ENCODE results near the gene CCDC167.

The CCDC167 gene

DNA sequence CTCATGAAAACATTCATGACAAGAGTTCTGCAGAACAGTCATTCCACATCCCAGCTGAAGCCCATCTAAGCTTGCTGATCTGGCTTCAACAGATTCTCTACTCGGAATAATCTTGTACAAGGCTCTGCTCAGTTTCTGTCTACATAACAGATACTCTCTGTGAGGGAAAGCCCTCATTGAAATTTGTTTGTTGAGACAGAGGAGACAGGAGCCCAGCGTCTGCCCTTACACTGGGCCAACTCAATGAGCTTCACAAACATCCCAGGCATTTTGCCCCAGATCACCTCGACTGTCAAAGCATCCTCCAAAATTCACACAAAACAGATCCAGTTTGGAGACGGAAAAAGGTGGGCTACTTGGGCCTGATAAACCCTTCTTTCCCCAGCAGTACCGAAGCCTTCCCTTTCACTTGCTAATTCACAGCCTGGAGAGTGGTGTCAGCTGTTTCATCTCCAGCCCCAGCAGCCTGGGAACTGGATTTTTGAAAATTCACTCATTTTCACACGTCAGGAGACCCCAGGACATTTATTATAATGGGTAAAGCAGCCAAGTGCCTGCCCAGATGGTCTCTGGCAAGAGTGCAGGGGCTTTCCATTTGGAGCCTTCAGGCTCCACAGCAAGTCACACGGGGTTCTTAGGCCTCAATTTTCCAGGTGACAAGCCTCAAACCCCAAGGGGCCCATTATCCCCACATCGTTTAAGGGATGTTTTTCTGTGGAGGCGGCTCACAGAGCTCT is 7.3 kb downstream of the CCDC167 start:
- H3K36me3 ChIP-seq (ENCODE audit: control insufficient read depth, insufficient read depth, low read length), result no peaks in the 10 kb centered on the region
- H3K4me3 ChIP-seq (ENCODE audit: low read depth, low read length), result no peak overlapping the region
- H3K27ac ChIP-seq, result no peak overlapping the region
- no peak overlapping the region for H2AFZ ChIP-seq
- TF ChIP-seq, protein P1, sequence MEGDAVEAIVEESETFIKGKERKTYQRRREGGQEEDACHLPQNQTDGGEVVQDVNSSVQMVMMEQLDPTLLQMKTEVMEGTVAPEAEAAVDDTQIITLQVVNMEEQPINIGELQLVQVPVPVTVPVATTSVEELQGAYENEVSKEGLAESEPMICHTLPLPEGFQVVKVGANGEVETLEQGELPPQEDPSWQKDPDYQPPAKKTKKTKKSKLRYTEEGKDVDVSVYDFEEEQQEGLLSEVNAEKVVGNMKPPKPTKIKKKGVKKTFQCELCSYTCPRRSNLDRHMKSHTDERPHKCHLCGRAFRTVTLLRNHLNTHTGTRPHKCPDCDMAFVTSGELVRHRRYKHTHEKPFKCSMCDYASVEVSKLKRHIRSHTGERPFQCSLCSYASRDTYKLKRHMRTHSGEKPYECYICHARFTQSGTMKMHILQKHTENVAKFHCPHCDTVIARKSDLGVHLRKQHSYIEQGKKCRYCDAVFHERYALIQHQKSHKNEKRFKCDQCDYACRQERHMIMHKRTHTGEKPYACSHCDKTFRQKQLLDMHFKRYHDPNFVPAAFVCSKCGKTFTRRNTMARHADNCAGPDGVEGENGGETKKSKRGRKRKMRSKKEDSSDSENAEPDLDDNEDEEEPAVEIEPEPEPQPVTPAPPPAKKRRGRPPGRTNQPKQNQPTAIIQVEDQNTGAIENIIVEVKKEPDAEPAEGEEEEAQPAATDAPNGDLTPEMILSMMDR (IDR thresholded peaks at IDR 0.05), result no peak
- H3K4me1 ChIP-seq, result peaks cover 8% of the 10 kb centered on the region
- H3K9ac ChIP-seq, result no peak overlapping the region
- H3K9me3 ChIP-seq (ENCODE audit: control insufficient read depth, low read length), result no peaks in the 10 kb centered on the region
- no peak overlapping the region for H3K4me2 ChIP-seq (ENCODE audit: low read length)
- H3K79me2 ChIP-seq, result peaks cover 4% of the 10 kb centered on the region
- no peaks in the 10 kb centered on the region for H3K27me3 ChIP-seq (ENCODE audit: control insufficient read depth, insufficient read depth, low read length)

DNA sequence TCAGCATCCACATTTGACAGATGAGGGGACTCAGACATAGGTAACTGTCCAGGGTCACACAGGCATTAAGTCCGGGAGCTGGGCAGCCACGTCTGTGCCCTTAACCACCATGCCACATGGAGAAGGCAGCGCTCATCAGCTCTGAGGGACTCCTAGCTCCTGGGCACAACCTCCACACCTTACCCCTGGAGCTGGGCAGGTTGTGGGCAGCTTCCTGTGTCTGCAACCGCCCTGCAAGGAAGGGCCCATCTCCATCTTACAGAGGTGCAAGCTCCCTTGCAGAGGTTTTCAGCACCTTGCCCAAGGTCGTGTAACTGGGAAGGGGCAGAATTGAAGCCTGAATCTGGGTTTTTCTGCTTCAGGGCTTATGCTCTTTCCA is 7.9 kb downstream of the CCDC167 start:
- H3K27me3 ChIP-seq (ENCODE audit: control insufficient read depth, insufficient read depth, low read length), result no peaks in the 10 kb centered on the region
- no peaks in the 10 kb centered on the region for H3K9me3 ChIP-seq (ENCODE audit: control insufficient read depth, low read length)
- no peak overlapping the region for H3K4me3 ChIP-seq (ENCODE audit: low read depth, low read length)
- H2AFZ ChIP-seq, result no peak overlapping the region
- peaks cover under 1% of the 10 kb centered on the region for H3K79me2 ChIP-seq
- H3K36me3 ChIP-seq (ENCODE audit: control insufficient read depth, insufficient read depth, low read length), result no peaks in the 10 kb centered on the region
- H3K4me1 ChIP-seq, result peaks cover 8% of the 10 kb centered on the region
- H3K4me2 ChIP-seq (ENCODE audit: low read length), result no peak overlapping the region
- TF ChIP-seq, protein P1 (IDR thresholded peaks at IDR 0.05), result no peak
- H3K9ac ChIP-seq, result no peak overlapping the region
- no peak overlapping the region for H3K27ac ChIP-seq

DNA sequence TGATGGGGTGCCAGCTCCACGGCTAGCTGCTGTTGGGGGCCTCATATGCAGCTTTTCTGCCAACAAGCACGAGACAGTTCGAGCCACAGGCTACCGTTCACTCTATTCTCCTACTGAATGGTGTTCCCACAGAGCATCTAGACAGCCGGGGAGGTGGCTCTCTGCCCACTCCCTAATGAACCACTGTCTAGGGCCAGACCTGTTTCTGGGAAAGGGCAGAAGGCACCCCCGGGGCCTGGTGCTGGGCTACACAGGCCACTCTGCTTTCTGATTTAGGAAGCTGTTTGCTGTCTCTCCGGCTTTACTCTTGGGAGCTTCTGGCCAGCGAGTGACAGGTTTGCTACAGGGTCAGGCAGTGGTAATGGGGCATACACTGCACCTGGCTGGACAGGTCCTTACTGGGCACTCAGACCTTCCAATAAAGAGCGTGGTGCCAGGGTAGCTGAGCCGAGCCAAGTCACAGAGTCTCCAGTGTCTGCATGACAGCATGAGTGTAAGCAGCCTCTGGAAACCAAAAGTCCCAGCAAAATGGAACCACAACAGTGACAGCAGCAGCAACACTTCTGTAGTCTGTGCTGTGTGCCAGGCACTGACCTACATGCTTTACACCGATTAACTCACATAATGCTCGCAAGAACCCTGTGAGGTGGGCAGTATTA is 8.4 kb downstream of the CCDC167 start:
- no peak overlapping the region for H3K4me3 ChIP-seq (ENCODE audit: low read depth, low read length)
- no peak overlapping the region for H3K27ac ChIP-seq
- H2AFZ ChIP-seq, result no peak overlapping the region
- H3K9me3 ChIP-seq (ENCODE audit: control insufficient read depth, low read length), result no peaks in the 10 kb centered on the region
- peaks cover 8% of the 10 kb centered on the region for H3K4me1 ChIP-seq
- H3K27me3 ChIP-seq (ENCODE audit: control insufficient read depth, insufficient read depth, low read length), result no peaks in the 10 kb centered on the region
- no peak overlapping the region for H3K9ac ChIP-seq
- H3K79me2 ChIP-seq, result no peaks in the 10 kb centered on the region
- TF ChIP-seq, protein P1 (IDR thresholded peaks at IDR 0.05), result no peak
- H3K4me2 ChIP-seq (ENCODE audit: low read length), result no peak overlapping the region
- H3K36me3 ChIP-seq (ENCODE audit: control insufficient read depth, insufficient read depth, low read length), result no peaks in the 10 kb centered on the region

DNA sequence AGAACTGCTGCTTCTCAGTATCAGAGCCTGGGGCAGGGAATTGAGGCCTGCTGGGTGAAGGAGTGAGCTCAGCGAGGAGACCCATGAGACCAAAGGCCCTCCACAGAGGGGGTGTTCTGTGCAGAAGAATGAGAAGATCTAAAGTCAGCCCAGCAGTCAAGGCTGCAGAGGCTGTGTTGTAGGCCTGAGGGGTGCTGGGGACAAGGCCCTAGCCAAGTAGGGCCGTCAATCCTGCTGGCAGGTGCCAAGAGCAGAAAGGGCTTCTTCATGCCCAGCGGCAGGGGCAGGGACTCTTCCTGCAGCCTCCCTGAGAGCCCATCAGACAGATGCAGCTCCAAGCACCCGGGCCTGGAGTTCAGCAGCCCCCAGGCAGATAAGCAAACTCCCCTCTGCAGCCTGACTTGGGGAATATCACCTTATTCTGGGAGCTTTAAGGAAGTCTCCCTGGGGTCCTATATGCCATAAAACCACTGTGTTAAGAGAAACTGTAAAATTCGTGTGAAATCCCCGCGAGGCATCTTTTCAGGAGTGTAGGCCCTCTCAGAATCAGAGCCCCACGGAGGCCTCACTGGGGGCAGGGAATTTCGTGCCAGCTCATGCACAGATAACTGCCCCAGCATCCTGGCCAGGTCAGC is 9.0 kb downstream of the CCDC167 start:
- TF ChIP-seq, protein P1 (IDR thresholded peaks at IDR 0.05), result no peak
- peaks cover 8% of the 10 kb centered on the region for H3K4me1 ChIP-seq
- H3K4me2 ChIP-seq (ENCODE audit: low read length), result no peak overlapping the region
- no peak overlapping the region for H2AFZ ChIP-seq
- H3K79me2 ChIP-seq, result no peaks in the 10 kb centered on the region
- H3K4me3 ChIP-seq (ENCODE audit: low read depth, low read length), result no peak overlapping the region
- H3K9me3 ChIP-seq (ENCODE audit: control insufficient read depth, low read length), result no peaks in the 10 kb centered on the region
- no peak overlapping the region for H3K27ac ChIP-seq
- H3K27me3 ChIP-seq (ENCODE audit: control insufficient read depth, insufficient read depth, low read length), result no peaks in the 10 kb centered on the region
- no peaks in the 10 kb centered on the region for H3K36me3 ChIP-seq (ENCODE audit: control insufficient read depth, insufficient read depth, low read length)
- no peak overlapping the region for H3K9ac ChIP-seq
